HG03342 (cell line): Measurements from ENCODE around the gene MR1.
A peak's percentile ranks its signal among the peaks of the same experiment; 100 is the strongest.

Experiments
- ATAC-seq: cut with Tn5 transposase; IDR thresholded peaks from one replicate; pipeline ENCODE4 v1.9.1; 2021; ENCODE audit warnings: mild to moderate bottlenecking, moderate library complexity; ENCODE audit not compliant: unreplicated experiment

Gene MR1

DNA sequence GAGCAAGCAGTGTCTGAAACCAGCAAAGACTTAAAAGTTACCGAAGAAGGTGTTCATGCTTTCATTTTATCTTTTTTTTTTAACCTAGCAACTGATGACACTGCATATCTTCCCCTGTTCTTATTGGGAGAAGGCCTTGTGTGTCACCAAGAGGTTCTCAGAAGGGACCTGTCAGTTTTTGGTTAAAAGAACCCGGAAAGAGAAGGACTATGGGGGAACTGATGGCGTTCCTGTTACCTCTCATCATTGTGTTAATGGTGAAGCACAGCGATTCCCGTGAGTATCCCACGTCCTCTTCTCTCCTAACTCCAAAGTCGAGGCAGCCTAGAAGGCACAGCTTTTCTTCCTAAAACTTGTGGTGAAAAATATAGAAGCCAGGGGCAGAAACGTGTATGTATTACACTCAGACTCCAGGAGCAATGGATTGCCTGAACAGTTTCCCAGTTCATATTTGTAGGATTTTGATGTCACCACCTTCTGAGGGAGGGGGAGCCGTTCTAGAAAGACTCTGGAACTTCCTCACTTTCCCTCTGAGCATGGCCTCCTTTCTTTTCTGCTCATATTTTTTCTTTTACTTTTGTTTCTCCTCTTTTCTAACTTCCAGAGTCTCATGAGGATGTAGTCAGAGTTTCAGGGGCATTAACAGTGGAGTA is at the start of gene MR1:
Gene MR1 (plus strand): TSS at position 185 of the 653 bp plus-strand sequence. CDS start 25 bp downstream, at position 210.
- ATAC-seq, result peak; percentile 92

DNA sequence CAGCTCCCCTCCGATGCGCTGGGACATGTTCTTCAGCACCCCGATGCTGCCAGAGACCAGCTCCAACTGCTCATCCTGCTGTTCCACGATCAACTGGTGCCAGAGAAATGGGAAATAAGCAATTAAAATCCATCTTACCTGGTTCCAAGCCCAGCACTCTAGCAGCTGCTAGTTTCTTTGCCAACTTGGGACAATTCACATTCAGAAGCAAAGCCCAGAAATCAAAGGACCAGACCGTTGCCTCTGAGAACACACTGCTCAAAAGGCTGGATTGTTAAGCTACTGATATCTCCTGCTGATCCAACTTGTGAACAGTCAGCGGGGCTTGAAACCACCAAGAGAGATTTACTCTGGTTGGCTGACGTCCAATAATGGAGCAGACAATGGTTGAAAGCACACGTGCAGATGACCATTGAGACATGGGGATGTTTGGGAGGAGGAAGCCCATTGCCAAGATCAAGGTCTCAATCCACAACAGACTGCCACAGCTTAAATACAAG is 45.5 kb upstream of the MR1 start:
- no peak for ATAC-seq

DNA sequence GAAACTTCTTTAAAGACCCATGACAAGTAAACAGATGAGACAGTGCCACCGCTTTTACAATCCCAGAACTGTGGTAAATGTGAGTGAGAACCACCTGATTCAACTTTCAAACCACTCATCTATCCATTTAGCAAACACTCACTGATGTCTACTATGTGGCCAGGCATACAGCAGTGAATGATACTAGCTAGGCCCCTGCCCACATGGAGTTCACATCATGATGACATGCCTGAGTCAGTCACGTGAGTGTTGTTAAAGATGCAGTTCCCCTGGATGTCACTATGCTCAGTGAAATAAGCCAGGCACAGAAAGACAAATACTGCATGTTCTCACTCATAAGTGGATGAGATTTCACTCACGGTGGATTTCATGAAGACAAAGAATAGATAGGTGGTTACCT is 39.5 kb upstream of the MR1 start:
- no peak for ATAC-seq

DNA sequence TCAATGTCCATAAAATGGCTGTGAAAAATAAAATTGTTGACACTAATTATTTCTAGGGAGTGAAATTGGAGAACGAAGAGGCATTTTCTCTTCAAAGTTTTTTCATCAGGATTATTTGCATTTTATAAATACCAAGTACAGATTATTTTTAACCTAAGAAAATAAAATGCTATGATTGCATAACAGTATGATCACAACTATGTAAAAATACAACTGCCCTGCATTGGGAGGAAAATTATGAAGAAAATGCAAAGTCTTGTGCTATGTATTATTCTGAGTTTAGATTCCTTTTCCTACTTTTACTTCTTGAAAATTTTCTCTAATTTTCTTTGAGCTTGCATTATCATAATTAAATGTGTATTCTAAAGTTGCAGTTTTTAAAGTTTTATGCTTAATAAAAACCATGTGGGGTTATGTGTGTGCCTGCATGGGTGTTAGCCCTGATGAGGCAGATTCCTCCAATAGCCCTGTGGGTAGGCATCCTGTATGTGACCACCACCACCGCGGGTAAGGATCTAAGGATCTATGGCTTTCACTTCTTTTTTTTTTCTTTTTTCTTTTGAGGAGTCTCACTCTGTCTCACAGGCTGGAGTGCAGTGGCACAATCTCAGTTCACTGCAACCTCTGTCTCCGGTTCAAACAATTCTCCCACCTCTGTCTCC is 35.8 kb upstream of the MR1 start:
- ATAC-seq, result no peak

DNA sequence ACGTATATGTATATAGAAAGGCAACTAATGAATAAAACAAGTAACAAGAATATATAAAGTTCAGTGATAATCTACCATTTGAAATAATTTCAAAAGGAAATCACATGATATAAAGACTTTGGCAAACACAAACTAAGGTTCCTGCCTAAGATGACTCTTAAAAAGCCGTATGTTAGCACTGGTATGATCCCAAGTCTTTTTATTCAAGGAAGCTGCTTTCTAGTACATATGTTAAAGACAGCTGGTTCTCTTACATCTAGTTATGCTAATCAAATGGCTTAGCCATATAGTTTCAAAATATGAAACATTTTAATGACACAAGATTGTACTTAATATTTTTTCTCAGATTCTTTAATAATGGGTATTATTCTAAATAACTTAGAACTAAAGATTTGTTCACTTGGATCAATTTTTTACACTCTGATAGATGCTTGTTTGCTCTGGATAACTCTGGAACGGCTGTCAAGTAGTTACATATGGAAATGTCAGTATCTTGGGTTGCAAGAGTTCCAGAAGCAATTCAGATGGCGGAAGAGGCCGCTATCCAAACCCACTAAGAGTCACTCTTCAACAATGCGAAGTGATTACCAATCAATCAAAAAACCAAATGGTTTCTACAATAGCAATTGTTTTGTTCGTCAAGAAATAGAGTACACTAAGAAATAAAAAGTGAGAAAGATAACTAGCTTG is 32.5 kb upstream of the MR1 start:
- ATAC-seq, result no peak

DNA sequence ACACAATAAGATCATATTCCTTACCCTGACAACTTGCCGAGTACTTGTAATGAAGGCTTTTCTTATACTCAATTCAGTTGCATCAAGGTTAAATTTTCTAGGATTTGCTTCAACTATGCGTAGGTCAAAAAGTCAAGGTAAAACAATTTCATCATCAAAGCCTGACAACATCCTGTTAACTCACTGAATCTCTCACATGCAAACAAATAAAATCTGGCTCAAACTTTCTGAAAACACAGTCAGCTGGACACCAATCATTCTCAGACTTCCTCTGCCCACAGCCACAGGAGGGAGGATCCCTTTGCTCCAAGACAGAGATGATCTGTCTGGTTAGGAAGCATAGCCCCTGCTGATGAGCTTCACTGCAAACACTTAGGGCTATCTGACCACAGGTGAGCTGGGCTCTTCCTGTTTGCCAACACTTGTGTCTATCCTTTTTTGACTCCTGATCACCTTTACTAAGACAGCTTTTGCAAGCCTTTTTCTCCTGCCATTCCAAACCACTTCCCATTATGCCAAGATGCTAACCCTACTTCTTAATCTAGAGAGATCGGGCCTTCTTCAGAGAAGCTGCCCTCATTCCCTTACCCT is 31.1 kb upstream of the MR1 start:
- no peak for ATAC-seq

DNA sequence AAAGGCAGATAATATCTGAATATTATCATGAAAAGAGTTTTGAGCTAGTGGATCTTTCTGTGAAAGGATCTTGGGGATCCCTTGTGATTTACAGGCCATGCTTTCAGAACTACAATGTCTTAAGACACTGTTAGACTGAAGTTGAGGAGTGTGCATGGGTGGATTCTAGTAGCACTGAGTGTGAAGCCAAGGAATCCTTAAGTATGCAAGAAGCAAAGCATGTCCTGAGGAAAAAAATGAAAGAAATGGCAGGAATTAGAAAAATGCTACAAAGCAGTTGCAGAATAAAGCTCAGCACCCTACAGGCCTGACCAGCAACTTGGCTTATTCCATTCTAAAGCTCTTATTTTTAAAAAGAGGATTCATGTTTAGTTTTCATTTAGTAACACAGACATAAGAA is 23.0 kb upstream of the MR1 start:
- ATAC-seq, result no peak

DNA sequence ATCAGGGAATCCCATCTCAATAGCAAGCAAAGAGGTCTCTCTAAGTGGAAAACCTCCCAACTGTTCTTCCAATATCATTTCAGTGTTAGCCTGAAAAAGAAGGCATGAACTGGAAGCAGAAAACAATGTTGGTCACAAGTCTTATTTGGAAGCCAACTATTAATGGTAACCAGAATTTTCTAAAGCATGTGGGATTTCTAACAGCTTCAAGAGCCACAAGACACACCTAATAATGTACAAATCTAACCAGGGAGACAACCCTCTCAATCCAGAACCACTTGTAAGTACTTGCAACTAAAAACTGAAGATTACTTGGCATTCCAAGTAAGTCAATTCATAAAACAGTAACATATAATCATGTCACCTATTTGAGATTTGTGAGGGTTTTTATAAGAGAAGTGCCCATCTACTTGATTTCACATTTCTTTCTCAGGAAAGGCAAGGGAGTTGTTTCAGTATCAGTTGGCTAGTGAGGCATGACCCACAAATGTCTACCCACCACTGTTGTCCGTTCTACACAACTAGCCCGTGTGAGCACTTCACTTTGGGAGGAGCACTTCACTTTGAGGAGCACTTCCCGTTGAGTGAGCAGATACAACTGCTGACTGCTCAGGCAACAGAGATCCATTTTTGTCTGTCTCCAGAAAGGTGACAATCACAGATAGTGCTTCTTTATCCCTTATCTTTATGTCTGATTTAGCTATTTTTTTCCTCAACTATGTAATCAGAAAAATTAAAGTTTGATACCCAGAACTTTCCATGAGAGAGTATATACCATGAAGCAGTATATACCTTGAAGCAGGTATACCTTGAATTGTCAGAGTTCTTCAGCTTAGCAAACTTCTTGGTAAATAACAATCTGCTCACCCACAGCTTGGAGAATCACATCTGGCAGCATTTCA is 22.2 kb upstream of the MR1 start:
- ATAC-seq, result no peak

DNA sequence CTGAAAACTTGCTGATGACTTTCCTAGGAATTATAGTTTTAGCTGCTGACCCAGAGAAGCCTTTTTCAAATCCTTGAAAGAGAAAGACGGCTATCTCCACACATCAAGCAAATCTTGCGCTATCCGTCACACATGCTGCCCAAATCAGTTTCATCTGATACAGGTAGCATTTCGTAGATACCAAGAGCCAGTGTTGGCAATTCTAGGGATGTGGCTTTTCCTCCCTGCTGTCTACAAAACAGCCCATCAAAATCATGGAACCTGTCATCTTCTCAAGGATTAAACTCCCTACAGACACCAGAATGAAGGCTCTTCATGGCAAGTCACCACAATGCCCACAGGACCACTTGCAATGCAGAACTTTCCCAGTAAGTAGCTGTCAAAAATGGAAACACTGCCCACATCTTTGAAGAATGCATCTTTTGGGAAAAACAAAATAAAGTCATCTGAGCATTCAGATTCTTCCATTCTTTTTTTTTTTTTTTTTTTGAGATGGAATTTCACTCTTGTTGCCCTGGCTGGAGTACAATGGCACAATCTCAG is 21.5 kb upstream of the MR1 start:
- no peak for ATAC-seq

DNA sequence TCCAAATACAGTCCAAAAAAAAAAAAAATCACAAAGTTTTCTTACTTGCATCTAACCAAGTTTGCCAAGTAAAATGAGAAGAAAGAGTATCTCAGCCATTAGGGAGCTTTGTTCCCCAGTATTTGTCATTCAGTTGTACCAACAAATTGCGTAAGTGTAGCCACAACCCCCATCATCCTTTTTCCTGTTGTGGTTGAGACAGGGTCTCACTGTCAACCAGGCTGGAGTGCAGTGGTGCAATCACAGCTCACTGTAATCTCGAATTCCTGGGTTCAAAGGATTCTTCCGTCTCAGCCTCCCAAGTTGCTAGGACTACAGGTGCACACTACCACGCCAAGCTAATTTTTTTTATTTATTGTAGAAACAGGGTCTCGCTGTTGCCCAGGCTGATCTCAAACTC is 20.6 kb upstream of the MR1 start:
- ATAC-seq, result no peak

DNA sequence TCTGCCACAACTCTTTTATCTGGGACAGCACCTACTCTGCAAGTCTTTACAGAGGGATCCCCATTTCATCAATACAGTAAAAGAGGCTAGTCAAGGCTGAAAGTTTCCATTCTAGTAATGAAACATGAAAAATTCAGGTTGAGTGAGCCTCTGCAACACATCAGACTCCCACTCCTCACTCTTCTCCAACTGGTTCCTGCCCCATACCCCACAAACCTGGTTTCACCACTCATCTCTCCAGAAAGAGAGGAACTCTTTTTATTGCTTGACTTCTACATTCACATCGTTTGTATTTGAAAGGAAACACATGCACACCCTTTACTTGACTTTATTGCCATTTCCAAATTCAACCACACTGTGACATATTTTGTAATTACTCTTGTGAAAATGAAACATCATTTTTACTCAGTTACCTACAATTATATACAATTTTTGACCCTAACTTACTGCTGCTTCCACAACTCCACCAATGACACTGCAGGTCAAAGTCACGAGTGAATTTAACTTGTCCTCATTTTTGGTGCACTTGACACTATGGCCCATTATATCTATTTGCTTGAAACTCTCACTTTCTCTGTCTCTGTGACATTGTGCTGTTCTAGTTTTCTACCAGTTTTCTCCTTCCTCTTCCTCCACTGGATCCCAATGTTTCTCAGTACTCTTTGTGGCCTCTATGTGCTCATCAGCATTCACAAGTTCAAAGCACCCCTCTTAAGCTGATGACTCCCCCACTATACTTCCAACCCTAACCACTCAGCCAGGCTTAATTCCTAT is 19.1 kb upstream of the MR1 start:
- ATAC-seq, result no peak

DNA sequence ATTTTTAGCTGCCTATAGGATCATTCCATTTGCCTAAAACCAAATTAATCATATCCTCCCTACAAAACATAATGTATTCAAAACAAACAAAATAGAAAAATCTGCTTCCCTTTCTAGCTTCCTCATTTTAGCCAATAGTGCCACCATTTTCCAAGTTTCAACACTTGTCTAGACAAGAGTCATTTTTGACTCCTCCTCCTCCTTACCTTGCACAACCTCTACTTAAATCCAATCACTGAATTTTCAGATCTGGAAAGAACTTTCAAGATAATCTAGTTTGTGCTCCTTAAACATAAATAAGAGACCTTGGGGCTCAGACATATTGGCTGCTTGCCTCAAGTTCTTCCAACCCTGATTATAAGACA is 18.6 kb upstream of the MR1 start:
- no peak for ATAC-seq

DNA sequence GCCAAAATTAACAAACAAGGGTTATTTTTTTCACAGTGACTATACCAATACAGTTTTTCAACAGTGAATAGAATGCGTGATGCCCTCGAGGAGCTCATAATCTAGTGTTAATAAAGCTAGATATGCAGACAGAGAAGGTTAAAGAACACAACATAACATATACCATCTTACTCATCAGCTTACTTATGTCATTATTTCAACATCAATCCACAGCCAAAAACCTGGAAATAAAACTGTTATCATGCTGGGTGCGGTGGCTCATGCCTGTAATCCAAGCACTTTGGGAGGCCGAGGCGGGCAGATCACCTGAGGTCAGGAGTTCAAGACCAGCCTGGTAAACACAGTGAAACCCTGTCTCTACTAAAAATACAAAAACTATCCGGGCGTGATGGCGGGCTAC is 17.2 kb upstream of the MR1 start:
- ATAC-seq, result no peak

DNA sequence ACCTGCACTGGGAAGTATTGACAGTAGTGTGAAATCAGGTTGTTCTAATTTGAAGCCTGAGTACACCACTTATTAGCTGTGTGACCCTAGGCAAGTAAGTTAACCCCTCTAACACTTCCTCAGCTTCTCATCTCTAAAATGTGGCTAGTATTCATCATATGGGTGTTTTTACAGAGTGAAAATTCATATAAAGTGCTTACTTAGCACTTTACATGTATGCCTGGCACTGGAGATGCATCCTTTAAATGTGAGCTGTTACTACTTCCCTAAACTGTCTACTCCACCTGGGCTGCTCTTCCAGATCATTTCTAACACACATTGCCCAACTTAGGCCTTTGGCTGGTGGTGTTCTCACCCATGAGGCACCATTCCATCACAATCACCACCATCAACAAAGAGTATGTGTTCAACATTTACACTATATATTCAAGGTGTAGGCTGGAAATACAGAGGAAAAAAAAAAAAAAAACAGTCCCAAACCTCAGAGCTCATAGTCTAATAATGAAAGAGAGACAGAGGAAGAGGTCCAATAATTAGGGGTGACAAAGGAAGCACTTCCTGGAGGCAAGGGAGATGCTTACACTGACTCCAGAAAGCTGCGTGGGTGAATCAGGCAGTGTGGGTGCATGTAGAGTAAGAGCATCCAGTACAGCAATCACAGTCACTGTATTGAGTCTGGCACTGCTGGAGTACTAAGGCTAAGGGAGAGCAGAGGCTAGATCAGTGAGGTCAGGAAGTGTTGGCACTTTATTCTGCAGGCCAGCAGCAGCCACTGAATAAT is 14.7 kb upstream of the MR1 start:
- no peak for ATAC-seq

DNA sequence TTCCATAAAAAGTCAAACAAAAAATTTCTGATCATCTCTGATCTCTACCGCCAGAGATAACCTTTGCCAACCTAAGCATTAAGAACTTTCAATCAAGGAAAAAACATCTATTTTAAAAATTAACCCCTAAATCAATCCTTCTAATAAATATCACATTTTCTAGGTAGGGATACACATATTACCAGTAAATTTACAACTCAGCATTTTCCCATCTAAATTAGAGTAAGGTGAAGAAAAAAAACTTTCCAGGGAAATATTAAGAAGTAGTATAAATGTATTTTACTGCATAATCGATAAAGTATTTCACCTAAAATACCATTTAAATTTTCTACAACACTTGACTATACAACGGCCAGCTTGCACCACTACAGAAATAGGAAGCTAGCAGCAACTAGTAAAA is 12.6 kb upstream of the MR1 start:
- ATAC-seq, result no peak

DNA sequence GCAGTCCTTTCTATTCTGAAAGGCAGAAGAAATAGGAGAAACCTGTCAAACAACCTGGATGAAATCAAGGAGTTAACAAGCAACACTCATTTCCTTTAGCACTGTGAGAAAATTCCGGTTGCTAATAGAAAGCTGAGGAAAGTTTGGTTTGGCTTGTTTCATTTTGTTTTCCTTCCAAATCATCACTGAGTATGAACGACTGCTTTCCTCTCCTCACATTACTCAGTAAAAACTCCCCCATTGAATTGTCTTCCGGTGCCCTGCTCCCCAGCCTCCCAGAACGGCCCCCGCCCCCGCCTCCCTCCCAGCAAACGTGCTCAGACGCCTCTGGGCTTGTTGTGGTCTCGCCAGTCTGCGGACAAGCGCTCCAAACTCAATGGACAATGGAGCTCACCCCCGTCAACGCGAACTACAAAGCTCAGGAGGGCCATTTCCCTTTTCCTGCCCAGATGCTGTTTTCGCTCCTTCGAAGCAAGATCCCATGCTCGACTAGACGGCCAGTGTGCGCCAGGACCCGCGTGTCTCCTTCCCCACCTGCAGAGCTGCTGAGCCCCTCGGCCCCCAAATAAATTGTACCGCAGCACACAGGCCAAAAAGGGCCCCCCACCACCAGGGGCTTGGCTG is 11.9 kb upstream of the MR1 start:
- ATAC-seq, result peak; percentile 38

DNA sequence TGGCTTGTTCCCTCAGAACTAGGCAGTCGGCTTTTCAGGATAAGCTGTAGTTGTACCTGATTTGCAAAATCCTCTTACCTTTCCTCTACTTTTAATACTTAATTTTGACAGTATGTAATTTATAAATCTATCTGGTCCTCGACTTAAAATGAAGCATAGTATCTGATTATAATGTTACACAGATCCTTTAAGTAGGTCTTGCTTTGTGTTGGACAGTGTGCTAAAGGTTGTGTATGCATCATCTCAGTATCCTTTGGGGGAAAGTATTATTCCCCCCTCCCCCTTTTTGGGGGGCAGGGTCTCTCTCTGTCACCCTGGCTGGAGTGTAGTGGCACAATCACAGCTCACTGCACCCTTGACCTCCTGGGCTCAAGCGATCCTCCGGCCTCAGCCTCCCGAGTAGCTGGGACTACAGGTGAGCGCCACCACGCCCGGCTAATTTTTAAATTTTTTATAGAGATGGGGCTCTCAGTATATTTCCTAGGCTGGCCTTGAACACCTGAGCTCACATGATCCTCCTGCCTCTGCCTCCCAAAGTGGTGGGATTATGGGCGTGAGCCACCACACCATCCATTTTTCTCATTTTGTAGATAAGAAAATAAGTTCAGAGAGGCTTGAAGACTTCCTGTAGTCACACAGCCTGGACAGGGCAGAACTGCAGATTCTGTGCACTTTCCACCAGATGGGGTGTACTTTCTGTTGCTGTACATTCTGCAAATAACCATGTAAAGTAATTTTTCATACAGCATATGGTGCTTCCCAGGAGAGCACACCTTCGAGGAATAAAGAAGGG is 10.3 kb upstream of the MR1 start:
- ATAC-seq, result no peak

DNA sequence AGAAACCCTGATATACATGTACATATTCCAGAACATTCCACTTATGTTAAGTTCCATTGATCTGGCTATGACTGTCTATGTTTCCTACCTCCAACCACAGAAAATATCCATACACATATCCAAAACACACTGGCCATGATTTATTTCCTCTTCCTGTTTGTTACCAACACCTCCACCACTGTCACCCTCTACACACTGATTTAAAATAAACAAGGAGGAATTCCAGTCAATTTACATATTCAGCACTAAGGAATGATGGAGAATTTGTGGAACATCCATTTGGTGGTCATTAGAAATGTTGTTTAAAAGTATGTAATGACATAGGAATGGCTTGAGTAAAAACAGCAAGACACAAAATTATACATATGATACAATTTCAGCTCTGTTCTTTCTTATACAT is 5.6 kb upstream of the MR1 start:
- ATAC-seq, result no peak
